ENCODE measurements around the gene ZRANB1. TPM values are rescaled to one million over a fixed set of nuclear protein-coding genes. Genes with fewer than 3 reads are reported as not detected.

The ZRANB1 gene
- total and polyA plus RNA-seq, 10 of the 15 experiments (the other 5 are each of a cell fraction or from before 2014, with no cell fraction given) = 1.7 to 11.8 (median 6.2) TPM

- Histone ChIP-seq H3K4me2 (ENCODE audit: control insufficient read depth, insufficient read depth) (no peak overlapping the region), H3K36me3 (ENCODE audit: control insufficient read depth in 2 of 2, insufficient read depth in 2 of 2, low read length in 1 of 2) (no peaks in the 10 kb centered on the region), H3K79me2 (ENCODE audit: control insufficient read depth, insufficient read depth, low read length) (no peaks in the 10 kb centered on the region), H3K27ac (ENCODE audit: control insufficient read depth, insufficient read depth) (no peak overlapping the region), H3K27me3 (replicated peaks in 1 of 2; ENCODE audit: control insufficient read depth in 2 of 2, insufficient read depth in 2 of 2, low read length in 1 of 2) (peaks cover 0 to 4% of the 10 kb centered on the region in 2 experiments; a peak in 2 of 4 replicates), H3K9me3 (replicated peaks; ENCODE audit: control insufficient read depth, insufficient read depth, low read length) (no peaks in the 10 kb centered on the region), H3K9ac (ENCODE audit: control insufficient read depth, insufficient read depth, low read length) (no peak overlapping the region), H2AFZ (ENCODE audit: control insufficient read depth, low read depth, low read length) (no peak overlapping the region), H4K20me1 (ENCODE audit: control insufficient read depth, insufficient read depth) (no peaks in the 10 kb centered on the region), H3K4me3 (no peak overlapping the region), H3K4me1 (ENCODE audit: control insufficient read depth, insufficient read depth, low read length) (no peaks in the 10 kb centered on the region)
- DNase-seq (ENCODE audit: low read depth, low spot score) = no peak
- ChIA-PET RAD21 (ENCODE audit: unreplicated experiment) (no interaction called here), SMC1A (ENCODE audit: uncharacterized antibody, unreplicated experiment) (interaction anchor here (1.1 kb wide), 1 partner anchor 13 kb away, joined by 4 read pairs; no protein-coding TSS in a partner anchor), CTCF (interaction anchor here (2.4 kb wide), 1 partner anchor 13 kb away, joined by 11 read pairs; no protein-coding TSS in a partner anchor), POLR2A (no interaction called here)
- 4% methylated on average over 3 of the region's 3 CpGs for WGBS (ENCODE audit: insufficient coverage, insufficient replicate concordance, low lambda C conversion rate, missing lambda C conversion rate)
- FAIRE-seq = no peak
- ATAC-seq = no peak
- no TSS peak for BruUV-seq (replicated peaks)
- intact Hi-C loops (cut with micrococcal nuclease; ENCODE audit: unreplicated experiment) (no loop called here), in situ Hi-C loops (cut with MboI) (no loop called here)
- TF ChIP-seq HDAC2 (IDR thresholded peaks at IDR 0.05) (no peak), RUNX3 (IDR thresholded peaks at IDR 0.05; ENCODE audit: low read length) (no peak), IRF5 (IDR thresholded peaks at IDR 0.05; ENCODE audit: borderline replicate concordance) (no peak), RFX5 (IDR thresholded peaks at IDR 0.05; ENCODE audit: low read depth, low read length) (no peak), SMC3 (IDR thresholded peaks at IDR 0.05; ENCODE audit: borderline replicate concordance, low read length) (no peak), HCFC1 (IDR thresholded peaks at IDR 0.05; ENCODE audit: low read length) (no peak), ZNF274 (IDR thresholded peaks at IDR 0.05; ENCODE audit: insufficient read depth, insufficient read length) (no peak), DPF2 (IDR thresholded peaks at IDR 0.05) (no peak), USF2 (IDR thresholded peaks at IDR 0.05; ENCODE audit: borderline replicate concordance, low read depth, low read length) (no peak), REST (IDR thresholded peaks at IDR 0.05; ENCODE audit: low read depth, low read length) (no peak), BRCA1 (IDR thresholded peaks at IDR 0.05; ENCODE audit: low read depth, low read length) (no peak), SREBF2 (IDR thresholded peaks at IDR 0.05; ENCODE audit: low read length) (no peak), MTA3 (IDR thresholded peaks at IDR 0.05; ENCODE audit: borderline replicate concordance, low read length) (no peak), SKIL (IDR thresholded peaks at IDR 0.05; ENCODE audit: low read depth, poor library complexity, severe bottlenecking) (no peak), POLR2A (IDR thresholded peaks at IDR 0.05; ENCODE audit: low read depth, low read length) (no peak), E4F1 (IDR thresholded peaks at IDR 0.05; ENCODE audit: borderline replicate concordance, partially characterized antibody) (no peak)
Observed at GRCh38 chr10:125034675-125035074, 92.8 kb downstream of the ZRANB1 start.
